HepG2 (cell line): ENCODE data around the gene HHATL. TPM values are rescaled to one million over a fixed set of nuclear protein-coding genes. Genes with fewer than 3 reads are reported as not detected.

ENCODE experiments used
- BRCA1 ChIP-seq: sonication (generic); formaldehyde crosslinking; IDR thresholded peaks from 2 replicates; pipeline ENCODE4 v1.4.0; 2020; ENCODE audit warnings: missing genetic modification reagents
- FLYWCH1 ChIP-seq: sonication (generic); formaldehyde crosslinking; IDR thresholded peaks from 2 replicates; pipeline ENCODE4 v1.8.1; 2023; ENCODE audit warnings: mild to moderate bottlenecking, missing genetic modification reagents
- IKZF4 ChIP-seq: sonication (generic); formaldehyde crosslinking; IDR thresholded peaks from 2 replicates; pipeline ENCODE4 v1.5.1; 2020; ENCODE audit warnings: borderline replicate concordance, mild to moderate bottlenecking, low read depth, missing genetic modification reagents; ENCODE audit errors: not compliant biosample characterization
- MXD4 ChIP-seq: IDR thresholded peaks from 2 replicates; pipeline ENCODE4 v1.6.1; 2016; ENCODE audit warnings: mild to moderate bottlenecking, missing biosample characterization, missing genetic modification reagents
- NRL ChIP-seq: sonication (generic); formaldehyde crosslinking; IDR thresholded peaks from 2 replicates; pipeline ENCODE4 v1.5.0; 2020; ENCODE audit warnings: missing genetic modification reagents, mild to moderate bottlenecking, moderate library complexity, borderline replicate concordance
- PHF5A ChIP-seq: IDR thresholded peaks from one replicate; pipeline ENCODE4 v1.6.1; 2018; ENCODE audit warnings: low read depth, missing genetic modification reagents; ENCODE audit not compliant: unreplicated experiment
- SIN3A ChIP-seq: IDR thresholded peaks from 2 replicates; pipeline ENCODE4 v1.6.1; 2011; ENCODE audit warnings: low read depth, mild to moderate bottlenecking, control low read depth, low read length, borderline replicate concordance
- ZNF101 ChIP-seq: sonication (generic); formaldehyde crosslinking; IDR thresholded peaks from 2 replicates; pipeline ENCODE4 v1.4.0; 2020; ENCODE audit warnings: mild to moderate bottlenecking, low read depth, missing genetic modification reagents, borderline replicate concordance
- ZNF136 ChIP-seq: sonication (generic); formaldehyde crosslinking; IDR thresholded peaks from 2 replicates; pipeline ENCODE4 v1.8.1; 2022; ENCODE audit warnings: low read depth, mild to moderate bottlenecking, moderate library complexity, missing genetic modification reagents
- ZNF556 ChIP-seq: sonication (generic); formaldehyde crosslinking; IDR thresholded peaks from 2 replicates; pipeline ENCODE4 v1.4.0; 2020; ENCODE audit warnings: mild to moderate bottlenecking, missing genetic modification reagents, borderline replicate concordance
- ZNF558 ChIP-seq: sonication (generic); formaldehyde crosslinking; IDR thresholded peaks from 2 replicates; pipeline ENCODE4 v1.9.0; 2022; ENCODE audit warnings: mild to moderate bottlenecking, missing genetic modification reagents, borderline replicate concordance
- ZNF737 ChIP-seq: sonication (generic); formaldehyde crosslinking; IDR thresholded peaks from 2 replicates; pipeline ENCODE4 v1.5.0; 2020; ENCODE audit warnings: missing genetic modification reagents, mild to moderate bottlenecking, borderline replicate concordance
- ZNF746 ChIP-seq: sonication (generic); formaldehyde crosslinking; IDR thresholded peaks from 2 replicates; pipeline ENCODE4 v1.8.0; 2022; ENCODE audit warnings: mild to moderate bottlenecking, missing genetic modification reagents
- ZNF747 ChIP-seq: sonication (generic); formaldehyde crosslinking; IDR thresholded peaks from 2 replicates; pipeline ENCODE4 v1.8.1; 2023; ENCODE audit warnings: missing genetic modification reagents, mild to moderate bottlenecking, borderline replicate concordance
- ZNF879 ChIP-seq: sonication (generic); formaldehyde crosslinking; IDR thresholded peaks from 2 replicates; pipeline ENCODE4 v1.8.1; 2023; ENCODE audit warnings: missing genetic modification reagents
- polyA plus RNA-seq, 8 experiments: library from polyadenylated mRNA; depleted of rRNA in 3 of 8; stranded (reverse) in 7 of 8; unstranded in 1 of 8; fragments of >200 nt; fragmentation: Illumina TruSeq in 4 of 8; extraction: Trizol in 4 of 8; gene quantifications; 2 replicates each; pipeline versions ENCODE4 v1.2.1 to v1.2.3, GENCODE V29; 2011 to 2016; ENCODE audit warnings: low read depth in 4 of 8, missing spikeins in 1 of 8, mixed read lengths in 1 of 8; ENCODE audit not compliant: insufficient read depth in 1 of 8
- total RNA-seq, 5 experiments: library from RNA; depleted of rRNA; stranded (reverse); fragments of >200 nt; fragmentation: Illumina TruSeq; extraction: Trizol; gene quantifications; 2 replicates each; pipeline ENCODE4 v1.2.3, GENCODE V29; 2016; ENCODE audit warnings: low read depth in 1 of 5
- TF ChIP-seq, protein P1 (sequence below): IDR thresholded peaks from 2 replicates; pipeline ENCODE4 v1.6.1; 2016
- TF ChIP-seq, protein P2 (sequence below): sonication (generic); formaldehyde crosslinking; IDR thresholded peaks from 2 replicates; pipeline ENCODE4 v1.5.0; 2020; ENCODE audit warnings: missing genetic modification reagents
- TF ChIP-seq, protein P3 (sequence below): IDR thresholded peaks from 2 replicates; pipeline ENCODE4 v1.6.1; 2016; ENCODE audit warnings: control low read depth

Gene HHATL
- total and polyA plus RNA-seq, 2 of the 13 experiments (the other 11 are each of a cell fraction or from before 2014, with no cell fraction given): 0.26 TPM; not detected in 1

DNA sequence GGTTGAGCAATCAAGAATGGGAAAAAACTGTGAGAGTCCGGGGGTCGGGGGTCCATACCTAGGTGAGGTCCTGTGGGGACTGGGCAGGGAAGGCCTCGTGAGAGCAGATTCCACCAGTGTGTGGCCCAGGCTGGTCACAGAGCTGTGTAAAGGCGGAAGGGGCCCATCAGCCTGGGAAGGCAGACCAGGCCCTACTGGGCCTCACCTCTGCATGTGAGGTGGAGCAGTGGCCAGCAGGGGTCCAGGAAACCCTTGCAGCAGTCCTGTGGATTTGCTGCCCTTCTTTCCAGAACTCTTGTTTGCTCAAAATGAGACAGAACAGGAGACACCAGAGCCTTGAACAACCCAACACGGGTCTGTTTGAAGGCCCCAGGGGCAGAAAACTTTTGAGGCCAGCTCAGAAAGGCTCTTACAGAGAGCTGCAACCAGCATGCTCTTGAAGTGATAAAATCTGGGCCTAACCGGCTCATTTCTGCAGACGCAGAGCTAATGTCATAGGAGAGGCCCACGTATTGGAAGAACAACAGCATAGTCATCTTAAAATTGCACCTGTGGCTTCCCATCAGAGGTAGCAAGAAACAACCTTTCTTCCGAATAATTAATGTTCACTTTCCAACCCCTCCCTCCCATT lies 30.3 kb upstream of the HHATL start (continued):
- TF ChIP-seq SIN3A (no peak), ZNF101 (CRISPR knock-in tag) (no peak), IKZF4 (CRISPR knock-in tag) (no peak), NRL (CRISPR knock-in tag) (peak; percentile 51), ZNF747 (no peak), FLYWCH1 (CRISPR knock-in tag) (no peak), ZNF136 (0 out of 2 replicates have a peak, but pooled peaks have one; percentile 29), ZNF556 (CRISPR knock-in tag) (no peak), BRCA1 (CRISPR knock-in tag) (no peak), ZNF737 (CRISPR knock-in tag) (no peak), PHF5A (CRISPR knock-in tag) (no peak), ZNF558 (CRISPR knock-in tag) (no peak), ZNF746 (no peak; the same call in 1 of the 2 replicates), MXD4 (CRISPR knock-in tag) (no peak), ZNF879 (CRISPR knock-in tag) (no peak)
- TF ChIP-seq, protein P1, sequence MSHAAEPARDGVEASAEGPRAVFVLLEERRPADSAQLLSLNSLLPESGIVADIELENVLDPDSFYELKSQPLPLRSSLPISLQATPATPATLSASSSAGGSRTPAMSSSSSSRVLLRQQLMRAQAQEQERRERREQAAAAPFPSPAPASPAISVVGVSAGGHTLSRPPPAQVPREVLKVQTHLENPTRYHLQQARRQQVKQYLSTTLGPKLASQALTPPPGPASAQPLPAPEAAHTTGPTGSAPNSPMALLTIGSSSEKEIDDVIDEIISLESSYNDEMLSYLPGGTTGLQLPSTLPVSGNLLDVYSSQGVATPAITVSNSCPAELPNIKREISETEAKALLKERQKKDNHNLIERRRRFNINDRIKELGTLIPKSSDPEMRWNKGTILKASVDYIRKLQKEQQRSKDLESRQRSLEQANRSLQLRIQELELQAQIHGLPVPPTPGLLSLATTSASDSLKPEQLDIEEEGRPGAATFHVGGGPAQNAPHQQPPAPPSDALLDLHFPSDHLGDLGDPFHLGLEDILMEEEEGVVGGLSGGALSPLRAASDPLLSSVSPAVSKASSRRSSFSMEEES: no peak
- TF ChIP-seq, protein P2, sequence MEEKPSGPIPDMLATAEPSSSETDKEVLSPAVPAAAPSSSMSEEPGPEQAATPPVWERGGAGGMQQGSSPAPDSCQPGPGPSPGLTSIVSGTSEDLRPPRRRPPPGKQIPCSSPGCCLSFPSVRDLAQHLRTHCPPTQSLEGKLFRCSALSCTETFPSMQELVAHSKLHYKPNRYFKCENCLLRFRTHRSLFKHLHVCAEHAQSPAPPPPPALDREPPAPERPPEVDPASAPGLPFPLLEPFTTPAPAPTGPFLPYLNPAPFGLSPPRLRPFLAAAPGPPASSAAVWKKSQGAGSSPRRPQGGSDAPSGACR (CRISPR knock-in tag): peak; percentile 76; the same call in 1 of the 2 replicates
- TF ChIP-seq, protein P3, sequence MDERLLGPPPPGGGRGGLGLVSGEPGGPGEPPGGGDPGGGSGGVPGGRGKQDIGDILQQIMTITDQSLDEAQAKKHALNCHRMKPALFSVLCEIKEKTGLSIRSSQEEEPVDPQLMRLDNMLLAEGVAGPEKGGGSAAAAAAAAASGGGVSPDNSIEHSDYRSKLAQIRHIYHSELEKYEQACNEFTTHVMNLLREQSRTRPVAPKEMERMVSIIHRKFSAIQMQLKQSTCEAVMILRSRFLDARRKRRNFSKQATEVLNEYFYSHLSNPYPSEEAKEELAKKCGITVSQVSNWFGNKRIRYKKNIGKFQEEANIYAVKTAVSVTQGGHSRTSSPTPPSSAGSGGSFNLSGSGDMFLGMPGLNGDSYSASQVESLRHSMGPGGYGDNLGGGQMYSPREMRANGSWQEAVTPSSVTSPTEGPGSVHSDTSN (CRISPR knock-in tag): no peak
